HG02884 (cell line): ENCODE data around the gene PTPRH.

Source experiments
- ATAC-seq: cut with Tn5 transposase; IDR thresholded peaks from one replicate; pipeline ENCODE4 v1.9.1; 2021; ENCODE audit warnings: mild to moderate bottlenecking, moderate library complexity; ENCODE audit not compliant: unreplicated experiment

The PTPRH gene

DNA sequence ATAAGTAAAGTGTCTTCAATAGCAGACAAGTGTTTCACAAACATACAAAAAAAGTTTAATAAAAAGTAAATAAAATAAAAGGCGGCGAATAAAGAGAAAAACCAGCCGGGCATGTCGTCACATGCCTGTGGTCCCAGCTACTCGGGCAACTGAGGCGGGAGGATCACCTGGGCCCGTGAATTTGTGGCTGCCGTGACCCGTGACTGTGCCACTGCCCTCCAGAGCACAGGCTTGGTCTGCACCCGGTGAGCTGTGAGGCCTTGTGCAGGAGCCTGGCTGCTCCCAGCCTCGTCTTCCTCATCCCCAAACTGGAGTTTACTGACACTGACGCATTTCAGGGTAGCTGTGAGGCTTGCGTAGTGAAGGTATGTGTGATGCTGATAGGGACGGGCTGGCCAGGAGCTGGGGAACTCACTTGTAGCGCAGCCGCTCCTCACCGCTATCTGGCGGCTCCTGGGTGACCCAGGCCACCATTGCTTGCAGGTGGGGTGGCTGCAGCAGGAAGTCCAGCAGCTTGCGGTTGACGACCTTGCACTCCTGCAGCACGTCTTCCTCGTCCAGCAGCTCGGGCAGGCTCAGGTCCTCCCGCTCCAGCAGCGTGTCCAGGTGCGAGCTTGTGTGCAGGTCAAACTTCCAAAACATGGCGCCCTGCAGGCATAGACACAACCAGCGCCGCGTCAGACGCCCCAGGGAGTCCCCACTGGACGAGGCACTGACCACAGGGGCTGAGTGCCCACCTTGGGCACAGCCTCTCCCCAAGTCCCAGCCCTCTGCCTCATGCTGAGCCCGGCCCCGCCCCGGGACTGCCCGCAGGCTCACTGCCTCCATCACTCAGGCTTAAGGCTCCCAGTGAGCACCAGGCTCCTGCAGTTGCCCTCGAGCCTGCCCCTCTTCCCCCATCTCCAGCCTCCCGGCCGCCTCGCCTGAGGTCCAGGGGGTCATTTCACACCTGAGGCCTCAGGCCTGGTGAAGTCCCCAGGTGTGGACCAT lies 37.5 kb upstream of the PTPRH start:
- no peak for ATAC-seq

DNA sequence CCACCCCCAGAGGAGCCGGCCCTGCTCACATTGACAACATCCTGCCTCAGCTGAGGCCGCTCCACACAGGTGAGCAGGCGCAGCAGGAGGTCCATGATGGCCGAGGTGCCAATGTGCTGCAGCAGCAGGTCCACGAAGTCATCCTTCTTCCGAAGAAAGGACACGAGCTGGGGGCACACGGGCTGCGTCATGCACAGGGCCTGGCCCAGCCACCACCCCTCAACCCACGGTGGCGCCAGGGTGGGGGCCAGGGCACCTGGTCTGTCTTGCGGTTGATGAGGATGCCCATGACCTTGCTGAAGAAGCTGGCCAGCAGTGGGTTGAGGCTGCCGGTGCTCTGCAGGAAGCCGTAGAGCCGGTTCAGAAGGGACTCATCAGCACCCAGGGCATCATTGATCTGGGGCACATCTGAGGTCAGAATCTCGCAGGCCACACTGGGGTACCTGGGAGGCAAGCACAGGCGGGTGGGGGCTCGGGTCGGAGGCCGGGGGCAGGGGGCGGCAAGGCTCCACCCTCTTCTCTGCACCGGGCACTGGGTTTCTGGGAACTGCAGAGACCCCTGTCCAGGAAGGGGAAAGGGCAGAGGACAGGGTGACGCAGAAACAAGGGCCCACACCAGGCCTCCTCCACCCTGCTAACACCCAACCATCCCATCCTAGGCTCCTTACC lies 36.1 kb upstream of the PTPRH start:
- ATAC-seq = no peak

DNA sequence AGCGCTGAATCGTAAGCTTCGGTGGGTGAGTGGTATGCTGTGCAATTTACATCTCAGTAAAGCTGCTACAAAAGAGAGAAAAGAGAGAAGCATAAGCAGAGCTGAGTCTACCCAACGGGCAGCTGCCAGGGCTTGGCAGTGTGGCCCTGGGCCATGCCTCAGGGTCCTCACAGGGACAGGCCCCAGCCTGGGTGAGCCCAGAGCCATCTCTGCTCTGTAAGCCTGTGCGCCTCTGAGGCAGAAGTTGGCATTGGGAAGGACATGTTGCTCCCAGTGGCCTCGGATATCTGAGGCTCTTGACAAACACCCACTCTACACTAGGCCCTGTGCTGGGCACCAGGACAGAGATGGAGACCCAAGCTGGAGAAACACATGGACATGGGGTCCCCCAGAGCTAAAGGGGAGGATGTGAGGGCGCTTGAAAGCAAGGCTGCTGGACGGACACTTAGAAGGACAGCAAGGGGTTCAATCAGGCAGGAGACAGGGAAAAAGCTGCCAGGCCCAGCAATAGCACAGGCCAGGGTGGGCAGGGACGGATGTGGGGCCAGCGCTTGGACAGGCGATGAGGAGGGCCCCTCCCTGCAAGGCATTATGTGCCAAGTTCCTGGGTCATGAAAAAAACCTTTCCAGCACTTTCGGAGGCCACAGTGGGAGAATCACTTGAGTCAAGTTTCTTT lies 34.8 kb upstream of the PTPRH start:
- no peak for ATAC-seq

DNA sequence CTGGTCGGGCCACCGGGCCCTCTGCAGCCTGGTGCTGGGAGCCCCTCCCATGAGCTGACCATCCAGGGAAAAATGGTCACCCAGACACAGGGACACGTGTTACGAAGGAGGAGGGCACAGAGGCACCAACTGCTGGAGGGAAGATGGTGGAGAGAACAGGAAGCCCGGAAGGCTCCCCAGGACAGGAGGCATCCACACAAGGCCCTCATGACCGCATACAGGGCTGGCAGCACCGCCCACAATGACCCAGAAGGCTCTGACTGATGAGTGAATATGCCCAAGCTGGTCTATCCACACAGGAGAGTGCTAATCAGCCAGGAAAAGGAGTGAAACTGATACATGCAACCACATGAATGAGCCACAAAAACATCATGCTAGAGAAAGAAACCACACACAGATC lies 33.2 kb upstream of the PTPRH start:
- ATAC-seq = no peak

DNA sequence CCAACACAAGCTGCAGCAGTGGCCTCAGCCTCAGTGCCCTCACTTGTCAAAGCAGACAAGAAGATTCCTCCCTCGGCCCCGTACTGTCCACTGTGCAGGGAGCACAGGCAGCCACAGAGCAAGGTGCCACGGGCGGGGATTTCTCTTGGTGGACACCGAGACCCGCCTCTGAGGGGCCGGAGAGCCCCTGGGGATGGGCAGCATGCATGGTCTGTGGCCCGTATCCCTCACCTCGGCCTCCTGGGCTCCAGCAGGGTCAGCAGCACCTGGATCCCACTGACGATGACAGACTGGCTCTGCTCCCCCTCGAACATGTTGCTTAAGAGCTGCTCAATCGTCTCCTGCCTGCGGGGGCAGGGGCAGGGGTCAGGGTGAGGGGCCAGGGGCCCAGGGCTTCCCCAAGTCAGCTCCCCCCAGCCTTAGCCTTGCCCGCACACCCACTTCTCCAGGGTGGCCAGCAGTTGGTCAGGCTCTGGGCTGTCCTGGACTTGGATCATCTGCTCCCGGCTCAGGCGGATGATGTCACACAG lies 32.7 kb upstream of the PTPRH start:
- no peak for ATAC-seq

DNA sequence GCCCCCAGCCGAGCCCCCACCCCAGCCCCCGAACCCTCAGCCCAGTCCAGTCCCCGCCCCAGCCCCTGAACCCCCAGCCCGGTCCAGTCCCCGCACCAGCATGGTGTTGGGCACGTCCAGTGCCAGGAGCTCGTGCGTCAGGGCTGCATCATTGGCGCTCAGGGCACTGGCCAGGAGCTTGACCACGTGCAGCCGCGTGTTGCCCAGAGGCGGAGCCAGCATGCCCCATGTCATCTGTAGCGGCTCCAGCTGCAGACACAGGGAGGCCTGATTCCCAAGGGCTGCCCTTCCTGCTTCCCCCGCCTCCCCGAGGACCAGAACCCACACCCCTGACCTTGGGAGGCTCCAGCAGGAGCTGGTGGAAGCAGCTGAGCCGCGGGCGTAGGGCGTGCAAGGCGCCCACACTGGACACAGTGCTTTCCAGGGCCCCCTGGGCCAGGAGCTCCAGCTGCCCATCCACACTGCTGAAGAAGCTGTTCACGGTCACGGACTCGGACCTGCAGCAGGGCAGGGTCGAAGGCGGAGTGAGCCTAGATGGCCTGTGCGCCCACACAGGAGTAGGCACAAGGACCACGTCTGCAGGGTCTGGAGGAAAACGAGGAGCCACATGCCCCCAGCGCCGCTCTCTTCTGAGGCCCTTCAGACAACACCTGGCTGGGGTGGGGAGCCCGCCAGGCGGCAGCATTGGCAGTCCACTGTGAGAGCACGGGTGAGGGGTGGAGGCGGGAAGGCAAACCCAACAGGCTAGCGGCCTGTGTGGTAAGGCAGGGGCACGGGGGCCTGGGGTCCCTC lies 32.0 kb upstream of the PTPRH start:
- ATAC-seq = no peak

DNA sequence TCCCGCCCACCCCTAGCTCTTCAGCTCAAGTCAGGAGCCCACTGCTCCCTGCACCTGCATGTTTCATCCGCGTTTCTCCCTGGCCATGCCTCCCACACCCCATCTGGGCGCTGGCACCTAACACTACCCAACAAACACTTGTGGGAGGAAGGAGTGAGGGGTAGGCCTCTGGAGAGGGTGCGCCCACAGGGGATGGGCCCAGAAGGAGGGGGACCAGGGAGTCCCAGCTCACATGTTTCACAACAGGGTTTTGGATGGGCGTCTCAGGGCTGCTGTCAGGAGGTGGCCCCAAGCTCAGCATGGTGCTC lies 31.4 kb upstream of the PTPRH start:
- no peak for ATAC-seq

DNA sequence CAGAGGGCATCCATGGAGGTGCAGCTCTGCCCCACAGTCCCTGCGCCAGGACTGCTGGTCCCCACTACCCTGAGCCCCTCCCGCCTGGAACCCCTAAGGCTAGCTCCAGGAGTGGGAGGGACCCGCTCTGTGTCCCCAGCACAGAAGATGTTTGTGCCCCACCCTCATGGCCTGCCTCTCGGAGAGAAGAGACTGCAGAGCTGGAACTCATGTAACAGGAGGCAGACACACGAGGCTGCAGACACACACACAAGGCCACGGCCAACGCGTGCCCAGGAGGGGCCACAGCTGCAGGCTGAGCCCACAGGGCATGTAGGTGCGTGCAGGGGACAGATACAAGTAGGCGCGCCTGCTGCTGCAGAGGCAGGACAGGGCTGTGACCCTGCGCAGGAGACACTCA lies 29.7 kb upstream of the PTPRH start:
- no peak for ATAC-seq

DNA sequence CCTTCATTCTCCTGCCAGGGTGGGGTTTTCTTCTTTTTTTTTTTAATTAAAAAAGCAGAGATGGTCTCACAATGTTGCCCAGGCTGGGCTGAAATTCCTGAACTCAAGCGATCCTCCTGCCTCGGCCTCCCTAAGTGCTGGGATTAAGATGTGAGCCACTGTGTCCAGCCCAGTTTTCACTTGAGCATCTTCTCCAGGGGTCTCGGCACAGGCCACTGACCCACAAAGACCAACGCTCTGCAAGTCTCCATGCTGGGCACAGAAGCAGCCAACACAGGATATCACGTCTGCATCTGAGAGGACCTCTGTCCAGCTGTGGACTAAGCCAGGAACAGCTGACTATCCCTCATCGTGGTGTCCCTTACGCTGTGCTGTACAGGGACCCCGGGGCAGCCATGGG lies 28.7 kb upstream of the PTPRH start:
- ATAC-seq = no peak

DNA sequence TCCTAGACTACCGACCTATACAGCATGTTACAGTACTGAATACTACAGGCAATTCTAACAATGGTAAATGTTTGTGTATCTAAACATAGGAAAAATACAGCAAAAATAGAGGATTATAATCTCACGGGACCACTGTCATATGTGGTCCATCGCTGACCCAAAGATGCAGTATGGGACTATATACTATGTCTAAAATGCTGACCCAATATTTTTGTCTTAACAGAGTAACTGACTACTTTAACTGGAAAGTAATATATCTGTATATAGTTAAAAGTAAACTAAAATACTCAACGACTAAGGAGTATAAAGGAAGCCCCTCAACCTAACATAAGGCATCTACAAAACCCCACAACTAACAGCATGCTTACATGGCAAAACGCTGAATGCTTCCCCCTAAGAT lies 23.7 kb upstream of the PTPRH start:
- ATAC-seq = no peak

DNA sequence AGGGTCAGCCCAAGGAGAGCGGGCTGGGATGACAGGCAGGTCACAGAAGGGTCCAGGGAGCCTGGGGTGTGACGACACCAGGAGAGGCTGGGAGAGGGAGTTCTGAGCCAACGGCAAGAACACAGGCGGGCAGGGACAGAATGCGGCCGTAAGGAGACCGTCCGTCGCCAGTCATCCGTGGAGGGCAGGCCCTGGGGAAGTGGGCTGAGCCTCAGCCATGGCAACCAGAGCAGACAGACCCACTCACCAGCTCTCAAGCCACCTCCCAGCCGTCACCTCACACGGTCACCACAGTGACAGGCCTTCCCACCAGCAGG lies 22.9 kb upstream of the PTPRH start:
- no peak for ATAC-seq

DNA sequence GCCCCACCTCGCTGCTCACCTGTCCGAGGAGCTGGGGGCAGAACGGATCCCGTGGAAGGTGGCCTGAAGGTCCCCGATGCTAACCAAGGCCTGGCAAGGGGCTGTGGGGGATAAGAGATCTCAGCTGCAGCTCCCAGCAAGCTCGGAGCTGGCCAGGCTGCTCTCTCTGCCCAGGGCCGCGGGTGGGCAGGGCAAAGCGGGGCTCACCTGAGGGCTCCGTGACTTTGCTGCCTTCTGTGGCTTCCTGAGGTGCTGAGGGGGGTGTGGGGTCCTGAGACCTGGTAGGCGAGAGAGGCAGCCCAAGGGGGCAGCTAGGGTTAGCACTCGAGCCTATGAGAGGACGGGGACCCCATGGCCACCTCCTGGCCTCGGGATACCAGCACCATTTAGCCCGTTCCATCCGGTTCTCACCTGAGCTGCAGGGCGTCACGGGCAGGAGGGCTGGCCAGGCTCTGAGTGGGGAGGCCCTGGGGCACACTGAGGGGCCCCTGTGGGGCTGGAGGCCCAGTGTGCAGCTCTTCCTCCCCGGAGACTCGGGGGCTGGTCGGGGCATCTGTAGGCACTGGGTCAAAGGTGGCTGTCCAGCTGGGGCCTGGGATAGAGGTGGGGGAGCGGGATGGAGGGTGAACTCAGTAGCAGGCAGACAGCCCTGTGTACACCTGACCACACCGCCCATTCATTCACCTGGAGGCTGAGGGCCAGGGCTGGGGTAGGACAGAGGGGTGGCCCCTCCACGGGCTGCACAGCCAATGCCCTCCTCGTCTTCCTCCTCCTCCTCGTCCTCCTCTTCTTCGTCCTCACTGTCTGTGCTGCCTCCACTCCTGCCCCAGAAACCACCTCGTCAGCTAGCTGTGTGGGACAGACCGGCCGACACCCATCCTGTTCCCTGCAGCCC lies 22.3 kb upstream of the PTPRH start:
- no peak for ATAC-seq

DNA sequence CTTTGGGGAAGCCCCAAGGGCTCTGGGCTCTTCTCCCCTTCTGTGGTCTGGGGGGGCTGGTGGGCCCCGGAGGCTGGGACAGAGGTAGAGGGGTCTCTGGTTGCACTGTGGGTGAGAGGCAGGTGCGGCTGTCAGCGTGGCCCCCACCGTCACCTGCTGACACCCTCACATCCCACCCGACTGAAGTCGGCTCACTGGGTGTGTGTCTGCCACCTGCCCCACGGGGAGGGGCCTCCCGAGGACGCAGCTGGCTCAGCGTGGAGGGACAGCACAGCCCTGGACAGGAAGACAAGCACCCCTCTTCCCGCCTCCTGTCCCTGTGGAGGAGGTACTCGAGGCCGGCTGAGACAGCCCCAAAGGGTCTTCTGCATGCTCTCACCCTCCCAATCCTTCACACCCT lies 21.5 kb upstream of the PTPRH start:
- ATAC-seq = no peak

DNA sequence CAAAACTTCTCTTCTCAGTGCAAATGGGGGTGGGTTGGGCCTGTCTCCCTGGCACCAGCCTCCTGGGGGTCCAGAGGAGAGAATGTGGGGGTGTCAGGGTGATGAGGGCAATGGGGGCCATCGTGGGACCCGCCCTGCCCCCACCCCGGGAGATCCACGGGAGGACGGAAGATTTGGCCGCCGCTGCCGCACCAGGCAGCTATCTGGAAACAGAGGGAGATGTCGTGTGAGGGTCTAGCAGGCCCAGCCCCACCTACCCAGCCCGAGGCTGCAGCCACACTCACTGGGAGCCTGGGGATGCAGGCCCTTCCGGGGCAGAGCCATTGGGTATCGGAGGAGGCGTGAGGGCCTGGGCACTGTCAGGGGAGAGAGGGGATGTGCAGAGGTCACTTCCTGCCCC lies 21.0 kb upstream of the PTPRH start:
- no peak for ATAC-seq

DNA sequence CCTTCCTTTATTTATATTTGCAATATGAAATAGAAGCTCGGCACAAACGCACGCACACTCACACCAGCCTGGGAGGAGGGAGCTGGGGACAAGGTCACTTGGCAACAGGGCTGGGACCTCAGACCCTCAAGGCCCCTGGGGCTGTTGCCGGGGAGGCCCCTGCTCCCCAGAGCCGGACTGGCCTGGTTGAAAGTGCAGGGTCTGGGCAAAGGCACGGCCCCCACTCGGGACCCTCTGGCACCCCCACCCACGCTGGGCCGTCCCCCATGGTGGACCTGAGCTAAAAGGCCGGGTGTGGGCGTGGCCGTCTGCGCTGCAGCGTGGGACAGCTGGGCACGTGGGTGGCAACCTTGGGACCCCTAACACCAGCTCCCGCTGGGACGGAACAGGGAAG lies 20.5 kb upstream of the PTPRH start:
- ATAC-seq = no peak

DNA sequence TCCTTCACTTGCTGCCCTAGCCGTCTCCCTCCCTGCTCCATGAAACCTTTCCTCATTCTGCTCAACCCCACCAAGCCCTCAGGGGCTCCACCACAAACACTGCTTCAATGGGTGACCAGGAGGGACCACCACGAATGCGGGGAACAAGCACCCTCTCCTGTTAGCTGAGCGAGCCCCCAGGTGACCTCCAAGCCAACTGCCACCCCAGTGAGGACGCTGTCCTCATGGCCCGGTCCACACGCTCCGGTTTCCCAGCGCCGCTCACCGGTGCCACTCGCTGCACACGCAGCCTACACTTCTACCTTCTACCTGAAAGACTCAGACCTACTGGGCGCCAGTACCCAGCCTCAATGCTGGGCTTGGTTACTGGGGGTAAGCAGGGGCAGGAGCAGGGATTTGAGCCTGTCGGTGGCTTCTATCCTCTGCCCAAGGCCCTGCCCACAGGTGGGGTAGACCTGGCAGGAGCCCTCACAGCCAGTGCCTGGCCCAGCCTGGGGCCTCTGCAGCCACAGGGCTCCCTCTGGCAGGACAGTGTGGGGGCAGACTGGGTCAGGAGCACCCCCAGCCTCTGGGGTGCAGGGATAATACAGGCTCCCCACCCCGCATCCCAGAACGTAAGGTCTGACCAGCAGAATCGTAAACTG lies 20.0 kb upstream of the PTPRH start:
- no peak for ATAC-seq

DNA sequence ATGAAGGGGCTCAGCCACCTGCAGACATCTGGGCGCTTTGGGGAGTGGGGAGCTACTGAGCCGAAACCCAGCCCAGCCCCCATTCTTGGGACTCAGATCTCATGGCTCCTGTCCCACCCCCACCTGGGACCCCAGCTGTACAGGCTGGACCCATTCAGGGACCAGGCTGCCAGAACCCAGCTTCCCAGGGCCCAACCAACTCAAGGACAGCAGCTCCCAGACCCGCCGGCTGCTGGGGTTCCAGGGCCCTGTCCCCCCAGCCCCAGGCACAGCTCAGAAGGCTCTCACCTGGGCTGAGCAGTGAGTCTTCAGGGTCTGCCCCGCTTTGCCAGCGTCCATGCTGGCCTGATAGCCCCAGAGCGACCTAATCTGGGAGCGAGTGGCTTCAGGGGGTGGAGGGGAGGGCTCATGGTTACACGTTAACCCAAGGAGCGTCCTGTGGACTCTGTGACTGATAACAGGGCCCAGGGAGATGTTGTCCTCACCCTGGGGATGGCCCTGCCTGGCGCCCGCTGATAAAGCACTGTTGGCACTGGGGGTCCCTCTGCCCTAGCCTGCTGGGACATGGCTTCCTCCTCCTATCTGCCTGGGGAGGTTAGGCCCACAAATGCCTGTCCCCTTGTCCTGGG lies 19.2 kb upstream of the PTPRH start, which contains the start of gene TMEM86B:
TMEM86B (minus strand) TSS at position 361 of the 629 bp plus-strand sequence; CDS start at position 339, 22 bp downstream.
- no peak for ATAC-seq

DNA sequence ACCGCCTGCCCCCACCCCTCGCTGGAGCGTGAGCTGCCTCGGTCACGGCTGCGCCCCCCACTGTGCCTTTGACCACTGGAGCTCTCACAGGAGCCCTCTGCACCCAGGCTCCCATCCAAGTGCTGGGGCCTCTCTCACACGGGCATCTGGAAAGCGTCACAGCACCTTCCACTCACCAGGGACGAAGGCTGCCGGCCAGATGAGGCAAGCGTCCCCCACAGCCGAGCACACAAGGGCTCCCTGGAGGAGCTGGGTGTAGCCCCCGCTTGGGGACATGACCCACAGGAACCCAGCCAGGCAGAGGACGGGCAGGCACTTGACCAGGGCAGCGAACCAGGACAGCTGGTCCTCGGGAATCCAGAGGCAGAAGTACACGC lies 18.7 kb upstream of the PTPRH start:
- no peak for ATAC-seq
